ENCODE results near the gene CXCR5. TPM values are rescaled to one million over a fixed set of nuclear protein-coding genes. Genes with fewer than 3 reads are reported as not detected.

Gene CXCR5
- total RNA-seq, 1 experiment from 2014 or later: not detected

DNA sequence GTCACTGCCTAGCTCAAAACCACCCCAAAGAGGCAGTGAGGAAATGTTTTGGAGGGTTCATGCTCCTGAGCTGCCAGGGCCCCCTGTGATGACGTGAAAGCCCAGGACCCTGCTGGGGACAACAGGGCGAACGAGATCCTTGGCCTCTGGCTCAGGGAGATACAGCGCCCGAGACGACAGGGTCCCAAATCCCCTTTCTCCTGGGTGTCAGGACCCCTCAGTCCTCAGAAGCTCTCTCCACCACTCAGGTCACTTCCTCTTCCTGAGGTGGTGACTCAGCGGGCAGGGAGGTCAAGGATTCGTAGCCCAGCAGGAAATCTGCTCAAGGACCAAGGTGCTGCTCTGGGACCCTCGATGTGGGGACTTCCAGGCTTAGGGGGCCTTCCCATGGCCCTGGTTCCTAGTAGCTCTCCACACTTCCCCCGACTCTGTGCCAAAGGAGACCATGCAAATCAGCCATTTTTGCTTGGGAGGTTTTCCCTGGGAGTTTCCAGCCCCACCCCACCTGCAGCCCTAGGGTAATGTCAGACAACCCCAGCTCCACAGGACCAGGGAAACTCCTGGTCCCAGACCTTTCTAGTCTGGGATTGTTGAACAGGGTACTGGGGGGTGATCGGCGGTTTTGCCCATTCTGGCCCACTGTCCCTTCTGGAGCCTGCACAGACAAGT, 29.2 kb downstream of the CXCR5 start:
- DNase-seq (ENCODE audit: low spot score): peak; percentile 75

DNA sequence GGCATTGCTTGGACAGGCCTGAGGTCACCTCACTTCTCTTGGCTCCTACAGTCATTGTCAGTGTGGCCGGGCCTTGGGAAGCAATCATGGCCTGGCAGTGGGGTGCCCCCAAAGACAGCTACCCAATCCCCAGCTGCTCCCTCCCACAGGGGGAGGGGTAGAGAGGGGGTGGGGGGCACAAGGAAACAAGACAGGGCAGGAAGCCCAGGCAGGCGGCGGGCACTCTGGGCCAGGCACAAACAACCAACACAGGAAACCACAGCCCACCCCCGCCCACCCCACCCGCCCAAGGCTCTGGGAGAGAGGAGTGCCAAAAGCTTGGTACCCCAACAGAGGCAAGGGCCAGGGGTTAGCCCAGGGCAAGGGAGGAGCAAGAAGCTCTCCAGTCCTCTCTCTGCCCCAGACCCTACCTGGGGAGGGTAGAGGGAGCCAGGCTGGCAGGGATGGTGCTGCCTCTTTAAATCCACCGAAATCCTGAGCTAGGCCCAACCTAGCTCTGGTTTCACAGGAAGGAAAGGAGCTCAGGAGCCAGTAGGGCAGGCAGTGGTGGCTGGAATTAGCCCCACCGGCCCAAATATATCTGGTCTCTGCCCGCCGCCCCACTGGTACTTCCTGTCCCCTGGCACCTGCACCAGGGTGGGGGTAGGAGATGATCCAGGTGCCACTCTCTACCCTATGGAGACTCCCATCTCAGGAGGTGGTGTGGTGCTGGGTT, 29.9 kb downstream of the CXCR5 start:
- DNase-seq (ENCODE audit: low spot score): no peak

DNA sequence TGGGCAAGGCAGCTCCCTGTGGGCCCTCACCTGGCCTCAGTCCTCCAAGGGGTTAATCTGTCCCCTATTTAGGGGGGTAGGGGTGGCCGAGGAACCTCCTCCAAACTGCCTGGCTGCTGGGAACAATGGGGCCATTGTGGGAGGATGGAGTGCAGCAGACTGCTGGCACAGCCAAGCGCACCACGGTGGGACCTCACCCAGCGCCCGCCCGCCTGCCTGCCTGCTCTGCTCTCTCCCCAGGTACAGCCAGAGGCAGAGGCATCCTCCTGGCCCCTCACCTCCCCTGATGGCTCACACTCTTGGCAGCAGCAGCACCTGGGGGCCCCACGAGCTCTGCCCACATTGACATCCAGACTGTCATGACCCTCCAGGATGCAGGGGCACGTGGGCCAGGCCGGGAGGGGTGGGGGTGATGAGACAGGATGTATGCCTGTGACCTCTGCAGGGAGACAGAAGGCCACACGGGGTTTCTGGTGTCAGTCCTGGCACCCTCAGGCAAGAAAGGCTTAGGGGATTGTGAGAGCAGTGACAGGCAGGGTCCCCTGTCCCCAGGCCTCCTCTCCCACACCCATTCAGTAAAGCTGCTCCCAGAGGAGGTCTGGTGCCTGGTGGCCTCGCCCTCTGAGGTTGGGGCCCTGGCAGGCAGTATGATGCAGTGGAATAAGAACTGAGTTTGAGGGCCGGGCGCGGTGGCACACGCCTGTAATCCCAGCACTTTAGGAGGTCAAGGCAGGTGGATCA, 30.7 kb downstream of the CXCR5 start:
- DNase-seq (ENCODE audit: low spot score): peak; percentile 87

DNA sequence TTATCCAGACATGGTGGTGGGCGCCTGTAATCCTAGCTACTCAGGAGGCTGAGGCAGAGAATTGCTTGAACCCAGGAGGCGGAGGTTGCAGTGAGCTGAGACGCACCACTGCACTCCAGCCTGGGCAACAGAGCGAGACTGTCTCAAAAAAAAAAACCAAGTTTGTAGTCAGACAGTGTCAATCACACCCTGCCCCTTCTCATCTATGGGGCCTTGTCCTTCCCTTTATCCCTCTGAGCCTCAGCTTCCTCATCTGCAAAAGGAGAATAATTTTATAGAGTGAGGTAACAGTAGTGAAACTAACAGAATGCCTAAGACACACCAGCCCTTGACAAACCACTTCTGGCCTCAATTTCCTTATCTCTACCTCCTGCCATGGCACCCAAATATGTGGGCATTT, 31.3 kb downstream of the CXCR5 start:
- no peak for DNase-seq (ENCODE audit: low spot score)

DNA sequence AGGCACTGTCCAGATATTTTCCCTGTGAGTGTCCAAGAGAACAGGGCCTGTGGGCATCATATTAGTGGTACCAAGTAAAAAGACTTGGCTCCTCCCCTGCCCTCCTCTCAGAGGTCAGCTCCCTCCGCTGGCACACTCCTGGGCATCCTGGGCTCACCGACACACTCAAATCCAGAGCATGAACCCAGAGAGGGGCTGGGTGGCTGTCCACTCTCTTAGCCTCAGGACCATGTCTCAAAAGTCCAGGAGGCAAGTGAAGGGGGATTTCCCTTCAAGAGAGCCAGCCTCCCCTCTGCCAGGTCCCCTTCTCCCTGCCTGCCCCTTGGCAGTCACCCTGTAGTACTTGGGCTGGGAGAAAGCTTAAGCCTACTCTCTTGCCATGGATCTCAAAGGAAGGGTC, 31.7 kb downstream of the CXCR5 start:
- DNase-seq (ENCODE audit: low spot score): no peak

DNA sequence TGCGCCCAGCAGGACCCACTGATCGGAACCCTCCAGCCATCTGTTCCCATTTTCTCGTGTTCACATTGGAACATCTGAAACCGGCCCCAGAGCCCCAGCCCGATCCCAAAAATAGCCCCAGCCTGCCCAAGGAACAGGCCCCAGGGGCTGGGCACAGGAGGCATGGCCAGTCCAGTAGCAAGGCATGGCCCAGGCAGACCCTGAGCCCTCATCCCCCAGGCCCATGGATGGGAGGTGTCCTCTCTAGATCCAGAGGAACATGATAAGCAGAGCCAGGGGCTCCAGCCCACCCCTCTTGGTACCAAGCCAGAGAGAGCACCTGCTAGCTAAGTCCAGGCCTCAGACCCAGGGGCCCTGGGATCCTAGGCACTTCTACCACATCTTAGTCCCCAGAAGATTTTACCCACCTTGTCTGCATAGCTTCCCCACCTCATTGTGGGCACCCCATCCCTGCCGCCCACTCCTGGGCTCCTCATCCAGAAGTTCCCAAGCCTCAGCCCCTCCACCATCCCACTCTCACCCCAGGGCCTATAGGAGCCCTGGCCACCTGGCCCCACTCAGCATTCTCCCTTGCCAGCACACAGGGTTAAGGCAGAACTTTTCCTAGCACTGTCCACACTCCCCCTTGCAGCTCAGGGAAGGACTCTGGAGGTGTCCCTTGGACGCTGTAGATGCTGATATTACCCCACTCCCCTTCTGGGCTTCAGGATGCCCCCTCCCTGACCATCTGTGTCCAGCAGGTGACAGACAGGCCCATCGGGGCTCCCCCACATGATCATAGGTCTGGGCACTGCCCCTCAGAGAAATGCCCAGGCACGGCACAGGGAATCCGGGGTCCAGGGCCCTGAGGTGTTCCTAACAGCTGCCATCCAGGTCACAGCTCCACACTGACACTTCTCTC, 32.5 kb downstream of the CXCR5 start:
- DNase-seq (ENCODE audit: low spot score): no peak

DNA sequence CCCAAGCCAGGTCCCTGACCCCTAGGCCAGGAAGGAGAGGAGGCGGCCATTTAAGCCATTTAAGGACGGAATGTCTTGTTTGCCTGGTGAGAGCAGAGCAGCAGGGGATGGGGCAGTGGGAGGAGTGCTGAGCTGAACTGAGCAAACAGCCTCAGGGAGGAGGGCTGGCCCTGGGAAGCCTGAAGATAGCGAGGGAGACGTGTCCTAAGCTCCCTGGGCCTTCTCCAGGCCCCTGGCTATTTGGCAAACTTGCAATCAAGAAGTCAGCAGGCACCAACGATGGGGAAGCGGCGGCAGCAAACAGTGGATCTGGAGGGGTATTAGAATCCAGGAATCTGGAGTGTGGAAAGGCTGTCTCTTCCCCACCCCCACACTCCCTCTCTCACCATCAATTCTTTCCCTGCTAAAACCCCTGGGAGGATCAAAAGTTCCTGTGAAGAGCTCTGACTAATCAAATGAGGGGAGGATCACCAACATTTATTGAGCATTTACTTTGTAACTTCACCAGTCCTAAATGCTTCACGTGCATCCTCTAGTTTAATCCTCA, 33.2 kb downstream of the CXCR5 start:
- DNase-seq (ENCODE audit: low spot score): no peak

DNA sequence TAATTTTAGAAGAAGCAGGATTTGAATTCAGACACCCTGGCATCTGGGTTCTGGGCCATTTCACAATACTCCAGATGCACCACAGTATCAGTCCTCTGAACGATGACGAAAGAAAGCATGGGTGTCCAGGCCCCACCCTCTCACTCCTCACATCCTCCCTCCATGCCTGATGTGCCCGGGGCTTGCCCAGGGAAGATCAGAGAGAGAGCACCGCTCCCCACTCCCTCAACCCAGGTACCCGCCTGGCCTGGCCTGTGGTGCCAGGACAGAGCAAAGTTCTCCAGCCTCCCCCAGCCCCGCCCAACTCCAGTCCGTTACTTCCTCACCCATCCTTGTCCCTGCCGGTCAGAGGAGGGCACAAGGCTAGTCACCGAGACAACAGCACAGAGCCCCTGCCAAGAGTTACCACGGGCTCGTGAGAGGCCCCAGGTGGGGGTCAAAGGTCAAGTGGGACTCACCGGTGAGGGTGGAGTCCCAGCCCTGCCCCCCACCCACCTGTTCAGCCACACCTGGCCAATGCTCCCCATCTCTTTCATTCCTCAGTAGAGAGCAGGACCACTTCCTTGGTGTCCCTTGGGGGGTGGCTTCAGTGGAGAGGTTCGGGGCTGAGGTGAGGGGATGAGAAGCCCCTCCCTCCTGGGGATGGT, 33.9 kb downstream of the CXCR5 start:
- DNase-seq (ENCODE audit: low spot score): peak; percentile 71

DNA sequence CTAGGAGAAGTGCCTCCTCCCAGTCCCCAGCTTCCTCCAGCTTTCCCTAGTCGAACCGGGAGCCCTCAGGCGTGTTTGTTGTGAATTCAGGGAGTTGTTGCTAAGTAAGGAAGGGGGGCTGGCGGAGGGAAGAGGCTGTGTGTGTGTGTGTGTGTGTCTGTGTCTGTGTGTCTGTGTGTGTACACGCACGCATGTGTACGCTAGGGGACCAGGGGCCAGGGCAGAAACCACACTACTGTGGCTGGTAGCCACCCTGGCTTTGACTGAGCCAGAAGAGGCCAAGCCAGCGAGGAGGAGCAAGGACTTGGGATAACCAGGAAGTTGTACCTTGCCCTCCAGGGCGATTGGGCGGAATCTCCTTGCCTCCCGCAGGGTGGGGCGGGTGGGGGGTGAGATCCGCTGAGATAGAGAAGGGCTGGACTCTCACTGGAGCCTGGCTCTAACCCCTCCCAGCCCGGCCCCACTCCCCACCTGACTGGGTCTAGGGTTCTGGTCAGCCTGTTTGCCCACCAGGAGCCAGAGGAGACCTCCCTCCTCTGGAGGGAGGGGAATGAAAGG, 34.5 kb downstream of the CXCR5 start:
- DNase-seq (ENCODE audit: low spot score): peak; percentile 96

DNA sequence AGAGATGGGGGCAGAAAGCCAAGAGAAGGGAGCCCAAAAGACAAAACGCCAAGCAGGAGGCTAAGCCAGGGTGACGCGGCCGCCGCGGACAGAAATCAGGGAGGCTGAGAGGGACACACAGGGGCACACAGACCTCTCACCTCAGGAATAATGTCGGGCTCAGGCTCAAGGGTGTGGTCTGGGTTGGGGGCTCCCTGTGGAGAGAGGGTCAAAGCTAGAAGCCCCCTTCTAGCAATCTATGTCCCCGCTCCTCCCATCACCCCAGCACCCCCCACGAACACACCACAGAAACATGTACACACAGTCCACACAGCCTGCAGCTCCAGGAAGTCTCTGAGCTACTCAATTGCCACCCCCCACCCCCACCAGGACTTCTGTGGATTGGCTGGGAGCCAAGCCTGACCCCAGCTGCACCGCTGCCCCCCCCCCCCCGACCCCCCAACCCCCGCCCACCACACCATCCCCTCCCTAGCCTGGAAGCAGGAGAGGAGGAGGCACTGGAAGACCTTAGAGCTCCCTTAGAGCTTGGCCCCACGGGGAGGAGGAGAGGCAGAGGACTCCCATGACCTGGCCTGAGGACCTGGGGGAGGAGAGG, 35.1 kb downstream of the CXCR5 start:
- DNase-seq (ENCODE audit: low spot score): no peak

DNA sequence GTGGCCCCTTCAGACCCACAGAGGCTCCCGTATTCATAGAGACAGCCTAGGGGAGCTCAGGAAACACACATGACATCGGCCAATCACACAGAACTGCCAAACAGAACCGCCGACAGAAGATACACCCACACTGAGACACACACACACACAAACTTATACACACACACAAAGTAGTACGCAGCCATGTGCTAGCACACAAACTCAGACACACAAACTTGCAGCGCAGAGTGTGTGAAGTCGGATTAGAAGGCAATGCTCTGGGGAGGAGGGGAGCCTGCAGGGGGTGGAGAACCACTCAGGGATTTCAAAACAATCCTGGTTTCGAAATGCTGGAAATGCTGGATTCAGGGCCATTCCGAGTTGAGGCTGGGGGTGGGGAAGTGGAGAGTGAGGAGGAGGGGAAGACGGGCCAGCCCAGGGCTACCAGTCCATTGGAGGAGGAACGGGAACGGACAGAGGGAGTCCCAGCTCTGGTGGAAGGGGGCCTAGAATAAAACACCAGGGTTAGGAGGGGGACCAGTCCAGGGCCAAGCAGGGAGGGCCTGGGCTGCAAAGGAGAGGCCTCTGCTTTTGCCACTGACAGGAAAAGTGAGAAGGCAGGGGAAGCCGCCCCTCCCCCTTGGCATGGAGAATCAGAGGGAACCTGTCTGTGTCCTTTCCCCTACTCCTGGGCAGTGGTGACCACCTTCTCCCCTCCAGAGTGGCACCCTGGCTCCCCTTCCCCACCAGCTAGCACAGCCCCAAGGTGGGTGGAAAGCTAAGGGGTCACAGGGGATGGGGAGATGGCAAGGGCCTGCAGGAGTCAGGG, 37.6 kb downstream of the CXCR5 start:
- peak; percentile 57 for DNase-seq (ENCODE audit: low spot score)

DNA sequence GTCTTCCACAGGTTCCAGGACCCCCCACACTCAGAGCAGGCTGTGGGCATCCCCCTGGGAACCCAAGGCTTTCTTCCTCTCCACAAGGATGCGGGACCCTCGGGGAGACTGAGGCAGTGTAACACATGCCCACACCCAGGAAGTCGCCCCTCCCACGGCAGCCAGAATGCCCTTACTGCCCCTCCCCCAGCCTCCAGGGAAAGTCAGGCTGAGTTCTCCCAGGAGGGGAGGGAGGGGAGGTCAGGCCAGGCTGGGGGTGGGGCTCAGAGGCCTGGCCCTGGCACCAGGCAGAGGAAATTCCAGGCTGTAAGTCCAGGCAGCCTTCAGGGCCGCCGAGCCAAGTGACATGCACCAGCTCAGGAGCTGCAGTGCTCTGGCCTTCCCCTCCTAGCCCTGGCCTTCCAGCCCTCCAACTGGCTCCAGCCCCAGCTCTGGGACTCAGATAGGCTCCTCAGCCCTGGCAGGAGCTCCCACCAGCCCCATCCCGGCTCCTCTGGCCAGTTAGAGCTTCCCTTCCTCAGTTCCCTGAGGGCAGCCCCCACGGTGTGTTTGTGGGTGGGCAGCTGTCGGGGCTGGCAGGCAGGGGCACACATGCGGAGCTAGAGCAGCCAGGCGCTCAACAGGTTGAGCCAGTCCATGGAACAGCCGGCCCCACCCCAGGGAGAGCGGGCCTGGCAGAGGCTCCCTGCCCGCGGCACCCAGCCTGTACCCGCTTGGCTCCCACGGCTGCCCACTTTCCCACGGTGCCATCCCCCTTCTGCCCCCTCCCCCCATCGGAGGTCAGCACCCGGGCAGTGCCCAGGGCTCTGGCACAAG, 38.4 kb downstream of the CXCR5 start:
- peak; percentile 84 for DNase-seq (ENCODE audit: low spot score)

DNA sequence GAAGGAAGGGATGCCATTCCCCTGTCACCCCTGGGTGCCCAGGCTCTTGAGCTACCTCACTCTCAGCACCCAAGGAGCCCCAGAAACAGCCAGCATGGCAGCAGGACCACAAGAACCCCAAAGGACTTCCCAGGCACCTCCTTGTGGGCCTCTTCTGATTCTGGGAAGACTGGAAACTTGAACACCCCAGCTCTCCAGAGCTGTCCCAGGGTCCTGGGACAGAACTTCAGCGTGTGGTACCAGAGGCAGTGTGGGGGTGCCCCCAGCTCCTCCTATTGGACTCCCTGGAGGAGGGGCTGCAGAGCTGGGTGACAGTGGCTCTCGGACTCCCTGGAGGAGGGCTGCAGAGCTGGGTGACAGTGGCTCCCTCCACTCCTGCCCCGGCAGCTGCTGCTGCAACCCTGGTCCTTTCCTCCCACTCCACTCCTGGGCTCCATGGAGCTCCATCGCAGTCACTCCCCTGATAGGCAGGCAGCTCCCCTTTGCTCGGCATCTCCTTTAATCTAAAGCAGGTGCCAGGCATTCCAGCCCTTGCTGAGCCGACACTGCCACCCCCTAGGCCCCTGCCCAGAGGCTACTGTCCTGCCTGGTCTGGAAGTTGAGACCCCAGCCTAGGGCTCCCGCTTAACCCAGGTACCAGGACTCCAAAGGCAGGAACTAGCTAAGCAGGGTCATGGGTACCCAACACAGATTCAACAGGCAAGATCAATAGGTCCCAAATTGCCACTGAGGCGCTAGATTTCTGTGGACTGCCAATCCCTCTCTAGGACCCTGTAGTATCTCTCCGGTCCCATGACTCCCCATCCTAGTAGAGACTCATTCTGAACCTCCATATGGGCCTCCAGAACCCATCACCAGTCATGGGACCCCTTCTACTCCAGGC, 39.3 kb downstream of the CXCR5 start:
- peak; percentile 23 for DNase-seq (ENCODE audit: low spot score)

DNA sequence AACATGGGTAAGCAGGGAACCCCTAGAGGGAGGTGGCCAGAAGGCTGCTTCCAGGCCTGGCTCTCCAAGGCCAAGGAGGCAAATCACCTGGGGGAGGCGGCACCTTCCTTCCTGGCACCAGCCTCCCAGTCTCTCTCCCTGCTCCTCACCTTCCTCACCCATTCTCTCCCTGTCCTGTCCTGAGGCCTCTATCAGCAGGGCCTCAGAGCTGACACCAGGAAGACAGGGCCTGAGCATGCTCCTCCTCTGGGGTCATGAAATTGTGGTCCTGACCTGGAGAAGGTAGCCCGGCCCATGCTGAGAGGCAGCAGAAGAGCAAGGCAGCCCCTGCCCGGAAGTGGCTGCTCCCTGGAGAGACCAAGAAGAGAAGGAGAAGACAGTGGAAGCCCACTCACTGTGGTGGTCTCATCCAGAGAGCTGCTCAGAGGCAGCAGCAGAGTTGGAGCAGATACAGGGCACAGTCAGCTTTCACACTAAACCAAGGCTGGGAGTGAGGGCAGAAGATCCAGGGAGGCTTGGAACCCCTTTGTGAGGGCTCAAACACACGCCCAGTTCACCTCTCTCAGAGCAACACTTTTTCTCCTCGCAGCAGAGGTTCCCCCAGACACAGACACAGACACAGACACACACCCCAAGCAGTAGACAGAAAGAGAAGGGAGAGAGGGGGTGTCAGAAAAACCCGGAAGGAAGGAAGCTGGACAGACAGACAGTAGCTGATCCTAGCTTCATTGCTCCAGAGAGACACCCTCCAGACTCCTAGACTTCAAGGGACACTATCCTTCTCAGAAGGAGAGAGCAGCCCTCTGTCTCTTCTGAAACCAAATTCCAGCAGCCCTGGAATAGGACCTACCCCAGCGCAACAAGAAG, 40.3 kb downstream of the CXCR5 start:
- DNase-seq (ENCODE audit: low spot score): peak; percentile 68

DNA sequence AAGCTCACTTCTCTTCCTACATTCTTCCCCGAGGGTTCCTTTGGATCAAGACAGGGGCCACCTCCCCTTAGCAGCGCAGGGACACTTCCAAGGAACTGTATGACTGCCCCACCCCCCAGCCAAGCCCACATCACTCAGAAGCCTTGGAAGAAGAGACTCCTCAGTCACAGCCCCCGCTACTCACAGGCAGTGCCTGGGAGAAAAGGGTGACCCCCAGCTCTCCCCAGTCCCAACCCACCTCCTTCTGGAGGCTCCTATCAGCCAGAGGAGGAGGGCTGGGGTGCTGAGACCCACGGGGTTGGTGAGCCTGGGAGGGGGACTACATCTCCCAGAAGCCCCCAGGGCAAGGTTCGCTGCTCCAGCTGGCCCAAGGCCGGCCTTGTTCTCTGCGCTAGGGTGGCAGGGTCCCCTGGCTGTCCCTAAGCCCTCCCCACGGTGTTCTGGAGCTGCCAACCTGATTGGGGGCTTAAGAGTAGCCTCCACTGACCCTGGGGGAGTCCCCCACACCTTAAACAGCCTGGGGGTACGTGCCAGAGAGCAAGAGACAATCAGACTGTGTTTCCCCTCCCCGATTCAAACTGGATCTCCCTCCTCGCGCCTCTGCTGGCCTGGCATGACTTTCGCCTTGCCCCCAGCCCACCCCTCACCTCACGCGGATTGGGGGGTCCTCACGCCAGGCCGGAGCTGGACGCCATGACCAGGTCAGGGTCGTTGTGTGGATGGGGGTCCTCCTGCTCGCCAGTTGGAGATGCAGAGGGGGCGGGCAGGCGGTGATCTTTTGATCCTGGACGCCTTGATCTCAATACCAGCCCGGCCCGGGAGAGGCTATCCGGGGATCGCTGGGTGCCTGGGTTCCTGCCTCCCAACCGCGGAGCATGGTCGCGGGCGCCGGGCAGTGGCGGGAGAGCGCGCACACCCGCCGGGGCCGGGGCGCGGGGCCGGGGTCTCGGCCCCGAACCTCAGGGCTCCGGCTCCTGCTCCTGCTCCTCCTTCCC, 41.2 kb downstream of the CXCR5 start:
- peak; percentile 71 for DNase-seq (ENCODE audit: low spot score)

All from HT-29 (cell line).